ENCODE data around the gene CPSF4. TPM values are rescaled to one million over a fixed set of nuclear protein-coding genes. Genes with fewer than 3 reads are reported as not detected.

Gene CPSF4
- total and polyA plus RNA-seq, 12 donors = 12.6 to 21.7 (median 16.1) TPM

DNA sequence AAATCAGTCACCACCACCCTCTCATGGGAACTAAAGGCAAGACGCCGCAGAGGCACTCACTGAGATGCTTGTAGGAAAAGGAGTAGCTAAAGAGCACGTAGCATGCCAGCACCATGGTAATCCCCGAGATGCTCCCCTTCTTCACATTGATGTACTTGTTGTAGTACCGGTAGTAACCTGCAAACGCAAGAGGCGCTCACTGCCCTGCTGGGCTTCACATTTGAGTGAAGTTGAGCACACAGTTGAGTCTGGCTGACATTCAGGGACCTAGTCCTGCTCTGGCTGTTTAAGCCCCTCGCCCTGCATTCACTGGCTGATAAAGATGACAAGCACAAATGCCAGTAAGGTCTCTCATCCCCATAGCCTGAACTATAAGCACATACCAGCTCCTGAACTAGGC lies 20.3 kb downstream of the CPSF4 start:
- intact Hi-C loops (cut with DNase I) = no loop called here
- Histone ChIP-seq H3K4me1 (peaks cover 0 to 51% (median 33%) of the 10 kb centered on the region in 9 donors), H3K9me3 (no peaks in the 10 kb centered on the region), H3K36me3 (peaks cover 0 to 91% (median 18%) of the 10 kb centered on the region in 9 donors), H3K27ac (no peak overlapping the region), H3K4me3 (no peak overlapping the region), H3K27me3 (no peaks in the 10 kb centered on the region)
- DNase-seq (no peak), ATAC-seq (no peak)
- TF ChIP-seq, protein P1, sequence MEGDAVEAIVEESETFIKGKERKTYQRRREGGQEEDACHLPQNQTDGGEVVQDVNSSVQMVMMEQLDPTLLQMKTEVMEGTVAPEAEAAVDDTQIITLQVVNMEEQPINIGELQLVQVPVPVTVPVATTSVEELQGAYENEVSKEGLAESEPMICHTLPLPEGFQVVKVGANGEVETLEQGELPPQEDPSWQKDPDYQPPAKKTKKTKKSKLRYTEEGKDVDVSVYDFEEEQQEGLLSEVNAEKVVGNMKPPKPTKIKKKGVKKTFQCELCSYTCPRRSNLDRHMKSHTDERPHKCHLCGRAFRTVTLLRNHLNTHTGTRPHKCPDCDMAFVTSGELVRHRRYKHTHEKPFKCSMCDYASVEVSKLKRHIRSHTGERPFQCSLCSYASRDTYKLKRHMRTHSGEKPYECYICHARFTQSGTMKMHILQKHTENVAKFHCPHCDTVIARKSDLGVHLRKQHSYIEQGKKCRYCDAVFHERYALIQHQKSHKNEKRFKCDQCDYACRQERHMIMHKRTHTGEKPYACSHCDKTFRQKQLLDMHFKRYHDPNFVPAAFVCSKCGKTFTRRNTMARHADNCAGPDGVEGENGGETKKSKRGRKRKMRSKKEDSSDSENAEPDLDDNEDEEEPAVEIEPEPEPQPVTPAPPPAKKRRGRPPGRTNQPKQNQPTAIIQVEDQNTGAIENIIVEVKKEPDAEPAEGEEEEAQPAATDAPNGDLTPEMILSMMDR (IDR thresholded peaks at IDR 0.05) = peak in 3 of 9 donors; percentile 15 to 31 (median 16)
- WGBS, 2 donors = 89 to 92% methylated on average over 8 of the region's 8 CpGs

DNA sequence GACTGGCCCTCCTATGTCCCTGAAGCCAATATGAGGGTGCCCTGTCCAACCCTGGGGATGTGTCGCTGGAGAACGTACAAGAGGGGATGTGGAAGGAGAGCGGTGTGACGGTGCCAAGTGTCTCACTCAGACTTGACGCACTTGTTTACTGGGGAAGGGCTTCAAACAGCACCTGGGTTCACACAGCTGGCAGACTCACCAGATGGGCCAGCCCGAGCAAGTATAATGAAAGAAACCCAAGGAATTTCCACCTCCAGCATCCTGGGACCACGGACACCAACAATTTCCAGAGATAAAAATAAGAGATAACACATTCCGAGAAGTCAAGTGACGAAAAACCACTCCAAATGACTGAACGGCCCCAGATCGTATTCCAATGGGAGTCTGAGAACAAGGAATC lies 21.9 kb downstream of the CPSF4 start:
- peak overlapping the region in 3 of 10 donors; percentile 14 to 30 (median 22) for H3K27ac ChIP-seq

DNA sequence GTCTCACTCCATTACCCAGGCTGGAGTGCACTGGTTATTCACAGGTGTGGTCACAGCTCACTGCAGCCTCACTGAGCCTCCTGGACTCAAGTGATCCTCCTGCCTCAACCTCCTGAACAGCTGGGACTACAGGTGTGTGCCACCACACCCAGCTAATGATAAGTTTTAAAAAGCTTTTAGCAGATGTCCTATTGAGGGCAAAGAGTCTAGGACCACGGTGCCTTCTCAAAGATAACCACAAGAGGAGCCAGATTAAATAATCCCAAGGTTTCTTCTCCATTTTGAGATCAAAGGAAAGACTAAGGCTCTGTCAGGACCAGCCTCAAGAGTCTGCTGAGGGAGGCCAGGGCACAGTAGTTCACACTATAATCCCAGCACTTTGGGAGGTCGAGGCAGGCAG lies 22.5 kb downstream of the CPSF4 start:
- WGBS, 2 donors = 90 to 93% methylated on average over 2 of the region's 2 CpGs
- peaks cover 4 to 68% (median 44%) of the 10 kb centered on the region in 9 donors for H3K4me1 ChIP-seq
- TF ChIP-seq, protein P1 (IDR thresholded peaks at IDR 0.05) = no peak
- H3K27ac ChIP-seq = no peak overlapping the region
- intact Hi-C loops (cut with DNase I) = no loop called here
- H3K9me3 ChIP-seq = no peaks in the 10 kb centered on the region
- no peak for ATAC-seq
- no peaks in the 10 kb centered on the region for H3K27me3 ChIP-seq
- H3K36me3 ChIP-seq = peaks cover 0 to 75% (median 18%) of the 10 kb centered on the region in 9 donors
- no peak for DNase-seq
- no peak overlapping the region for H3K4me3 ChIP-seq

More for the DNA sequence above, 21.9 kb downstream of the CPSF4 start:
- Histone ChIP-seq H3K27me3 (no peaks in the 10 kb centered on the region), H3K4me1 (peaks cover 4 to 67% (median 44%) of the 10 kb centered on the region in 9 donors), H3K4me3 (no peak overlapping the region), H3K36me3 (peaks cover 0 to 81% (median 18%) of the 10 kb centered on the region in 9 donors), H3K9me3 (no peaks in the 10 kb centered on the region)
- TF ChIP-seq, protein P1 (IDR thresholded peaks at IDR 0.05) = no peak
- WGBS, 2 donors = 61 to 63% methylated on average over 11 of the region's 11 CpGs
- ATAC-seq = peak in 4 of 8 donors; percentile 10 to 43 (median 20)
- DNase-seq = no peak
- intact Hi-C loops (cut with DNase I) = no loop called here

DNA sequence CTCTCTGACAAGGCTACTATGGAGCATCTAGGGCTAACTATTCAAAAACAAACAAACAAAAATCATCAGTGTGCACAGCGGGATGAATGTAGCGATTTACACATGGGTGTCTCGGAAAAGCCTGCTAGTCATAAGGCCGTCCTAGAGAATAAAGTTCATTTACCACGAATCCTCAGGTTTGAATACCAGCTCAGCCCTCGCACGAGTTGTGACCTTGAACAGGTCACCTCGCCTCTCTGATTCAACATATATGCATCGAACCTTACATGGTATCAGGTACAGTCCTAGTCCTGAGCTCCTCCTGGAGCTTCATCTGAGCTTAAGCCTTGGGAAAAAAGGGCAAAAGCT lies 26.7 kb downstream of the CPSF4 start:
- intact Hi-C loops (cut with DNase I) = no loop called here
- peaks cover 4 to 66% (median 40%) of the 10 kb centered on the region in 9 donors for H3K4me1 ChIP-seq
- no peak for DNase-seq
- peaks cover 0 to 33% (median 4%) of the 10 kb centered on the region in 9 donors for H3K36me3 ChIP-seq
- peak in 7 of 8 donors; percentile 1 to 17 (median 11) for ATAC-seq
- TF ChIP-seq, protein P1 (IDR thresholded peaks at IDR 0.05) = no peak
- peak overlapping the region; percentile 67 to 98 (median 92) for H3K27ac ChIP-seq
- WGBS, 2 donors = 3 to 6% methylated on average over 9 of the region's 9 CpGs
- H3K9me3 ChIP-seq = no peaks in the 10 kb centered on the region
- no peaks in the 10 kb centered on the region for H3K27me3 ChIP-seq
- peak overlapping the region; percentile 69 to 97 (median 90) for H3K4me3 ChIP-seq
